Astrocyte (in vitro differentiated cells and primary cell): ENCODE results near the gene TBPL2. TPM values are rescaled to one million over a fixed set of nuclear protein-coding genes. Genes with fewer than 3 reads are reported as not detected.

Experiments
- DNase-seq: peaks from one replicate; pipeline ENCODE4 v3.0.0-alpha.2; 2010; ENCODE audit warnings: low read depth
- FAIRE-seq: peaks from 2 replicates; lab custom pipeline; 2011; peaks lifted over from hg19 to GRCh38; lab: Jason Lieb, UNC
- H2AFZ ChIP-seq: 2 replicates; pipeline ENCODE4 v1.6.0; 2012; ENCODE audit warnings: low read depth, low read length, inconsistent platforms
- H3K27ac ChIP-seq: 2 replicates; pipeline ENCODE4 v1.5.1; 2011; ENCODE audit warnings: low read depth, low read length, inconsistent platforms
- H3K27me3 ChIP-seq: 2 replicates; pipeline ENCODE4 v1.6.0; 2011; ENCODE audit warnings: low read length, inconsistent platforms; ENCODE audit not compliant: insufficient read depth
- H3K36me3 ChIP-seq: 2 replicates; pipeline ENCODE4 v1.5.1; 2011; ENCODE audit warnings: low read length, inconsistent platforms; ENCODE audit not compliant: insufficient read depth
- H3K4me1 ChIP-seq: 2 replicates; pipeline ENCODE4 v1.5.1; 2011; ENCODE audit warnings: low read length, inconsistent platforms; ENCODE audit not compliant: insufficient read depth
- H3K4me2 ChIP-seq: 2 replicates; pipeline ENCODE4 v1.6.0; 2012; ENCODE audit warnings: low read length, inconsistent platforms
- H3K4me3 ChIP-seq: 2 replicates; pipeline ENCODE4 v1.5.1; 2011; ENCODE audit warnings: low read depth, mild to moderate bottlenecking, low read length, inconsistent platforms; ENCODE audit not compliant: insufficient read depth
- H3K79me2 ChIP-seq: 2 replicates; pipeline ENCODE4 v1.6.0; 2012; ENCODE audit warnings: mild to moderate bottlenecking, low read length, inconsistent platforms; ENCODE audit not compliant: insufficient read depth
- H3K9ac ChIP-seq: 2 replicates; pipeline ENCODE4 v1.6.0; 2012; ENCODE audit warnings: mild to moderate bottlenecking, low read length, inconsistent platforms
- H3K9me3 ChIP-seq: 2 replicates; pipeline ENCODE4 v1.5.1; 2012; ENCODE audit warnings: low read depth, mild to moderate bottlenecking, low read length, inconsistent platforms; ENCODE audit not compliant: insufficient read depth
- H4K20me1 ChIP-seq: 2 replicates; pipeline ENCODE4 v1.6.0; 2012; ENCODE audit warnings: low read length, inconsistent platforms; ENCODE audit not compliant: insufficient read depth
- H3K27ac Mint-ChIP-seq: one replicate; pipeline ENCODE4 v1.8.0; 2021; ENCODE audit warnings: mild to moderate bottlenecking, mixed read lengths; ENCODE audit not compliant: unreplicated experiment
- H3K27me3 Mint-ChIP-seq: one replicate; pipeline ENCODE4 v1.8.0; 2021; ENCODE audit warnings: low read depth, mixed read lengths; ENCODE audit not compliant: unreplicated experiment
- H3K36me3 Mint-ChIP-seq: one replicate; pipeline ENCODE4 v1.8.0; 2021; ENCODE audit warnings: low read depth, mixed read lengths; ENCODE audit not compliant: unreplicated experiment
- H3K4me1 Mint-ChIP-seq: one replicate; pipeline ENCODE4 v1.8.0; 2021; ENCODE audit warnings: low read depth, mixed read lengths; ENCODE audit not compliant: unreplicated experiment
- H3K4me3 Mint-ChIP-seq: one replicate; pipeline ENCODE4 v1.8.0; 2021; ENCODE audit warnings: mild to moderate bottlenecking, moderate library complexity, mixed read lengths; ENCODE audit not compliant: unreplicated experiment
- H3K9me3 Mint-ChIP-seq: one replicate; pipeline ENCODE4 v1.8.0; 2021; ENCODE audit warnings: mild to moderate bottlenecking, mixed read lengths; ENCODE audit not compliant: unreplicated experiment
- EZH2 ChIP-seq: IDR thresholded peaks from 2 replicates; pipeline ENCODE4 v1.6.1; 2012; ENCODE audit warnings: mild to moderate bottlenecking, low read length, inconsistent platforms; ENCODE audit not compliant: insufficient read depth
- total RNA-seq: library from RNA; stranded (reverse); gene quantifications from 2 replicates; pipeline ENCODE4 v1.2.1, GENCODE V29; 2021
- TF ChIP-seq, protein P1 (sequence below): IDR thresholded peaks from 2 replicates; pipeline ENCODE4 v1.5.1; 2011; ENCODE audit warnings: low read depth, mild to moderate bottlenecking, inconsistent platforms, low read length, moderate library complexity; ENCODE audit not compliant: insufficient read depth

TBPL2 gene
- total RNA-seq, 1 donor from 2014 or later = not detected

DNA sequence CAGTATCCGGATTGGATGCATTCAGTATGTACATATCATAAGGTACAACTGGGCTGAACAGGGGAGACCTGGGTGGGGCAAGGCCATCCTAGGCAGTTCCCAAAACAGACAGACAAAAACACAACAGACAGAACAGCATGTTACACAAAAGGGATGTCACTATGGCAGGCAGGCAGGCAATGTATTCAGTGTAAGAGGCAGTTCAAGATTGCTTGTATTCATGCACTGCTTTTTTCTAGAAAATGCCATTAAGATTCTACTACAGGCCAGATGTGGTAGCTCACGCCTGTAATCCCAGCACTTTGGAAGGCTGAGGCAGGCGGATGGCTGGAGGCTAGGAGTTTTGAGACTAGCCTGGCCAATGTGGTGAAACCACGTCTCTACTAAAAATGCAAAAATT lies 3.5 kb downstream of the TBPL2 start:
- no peaks in the 10 kb centered on the region for H3K4me1 ChIP-seq
- no peak overlapping the region for H3K27ac ChIP-seq
- H3K27ac Mint-ChIP-seq = no peak overlapping the region
- no peaks in the 10 kb centered on the region for H3K9me3 ChIP-seq
- DNase-seq (no peak), FAIRE-seq (no peak)
- no peak overlapping the region for H3K4me3 Mint-ChIP-seq
- H3K9me3 Mint-ChIP-seq = no peaks in the 10 kb centered on the region
- no peak overlapping the region for H3K4me2 ChIP-seq
- H3K27me3 ChIP-seq = no peaks in the 10 kb centered on the region
- H4K20me1 ChIP-seq = no peaks in the 10 kb centered on the region
- H3K9ac ChIP-seq = no peak overlapping the region
- H3K4me3 ChIP-seq = no peak overlapping the region
- no peaks in the 10 kb centered on the region for H3K36me3 ChIP-seq
- H3K4me1 Mint-ChIP-seq = peaks cover 6% of the 10 kb centered on the region
- TF ChIP-seq, protein P1, sequence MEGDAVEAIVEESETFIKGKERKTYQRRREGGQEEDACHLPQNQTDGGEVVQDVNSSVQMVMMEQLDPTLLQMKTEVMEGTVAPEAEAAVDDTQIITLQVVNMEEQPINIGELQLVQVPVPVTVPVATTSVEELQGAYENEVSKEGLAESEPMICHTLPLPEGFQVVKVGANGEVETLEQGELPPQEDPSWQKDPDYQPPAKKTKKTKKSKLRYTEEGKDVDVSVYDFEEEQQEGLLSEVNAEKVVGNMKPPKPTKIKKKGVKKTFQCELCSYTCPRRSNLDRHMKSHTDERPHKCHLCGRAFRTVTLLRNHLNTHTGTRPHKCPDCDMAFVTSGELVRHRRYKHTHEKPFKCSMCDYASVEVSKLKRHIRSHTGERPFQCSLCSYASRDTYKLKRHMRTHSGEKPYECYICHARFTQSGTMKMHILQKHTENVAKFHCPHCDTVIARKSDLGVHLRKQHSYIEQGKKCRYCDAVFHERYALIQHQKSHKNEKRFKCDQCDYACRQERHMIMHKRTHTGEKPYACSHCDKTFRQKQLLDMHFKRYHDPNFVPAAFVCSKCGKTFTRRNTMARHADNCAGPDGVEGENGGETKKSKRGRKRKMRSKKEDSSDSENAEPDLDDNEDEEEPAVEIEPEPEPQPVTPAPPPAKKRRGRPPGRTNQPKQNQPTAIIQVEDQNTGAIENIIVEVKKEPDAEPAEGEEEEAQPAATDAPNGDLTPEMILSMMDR = no peak
- TF ChIP-seq EZH2 = no peak
- H3K27me3 Mint-ChIP-seq = no peaks in the 10 kb centered on the region
- no peaks in the 10 kb centered on the region for H3K36me3 Mint-ChIP-seq
- no peak overlapping the region for H2AFZ ChIP-seq
- H3K79me2 ChIP-seq = no peaks in the 10 kb centered on the region

DNA sequence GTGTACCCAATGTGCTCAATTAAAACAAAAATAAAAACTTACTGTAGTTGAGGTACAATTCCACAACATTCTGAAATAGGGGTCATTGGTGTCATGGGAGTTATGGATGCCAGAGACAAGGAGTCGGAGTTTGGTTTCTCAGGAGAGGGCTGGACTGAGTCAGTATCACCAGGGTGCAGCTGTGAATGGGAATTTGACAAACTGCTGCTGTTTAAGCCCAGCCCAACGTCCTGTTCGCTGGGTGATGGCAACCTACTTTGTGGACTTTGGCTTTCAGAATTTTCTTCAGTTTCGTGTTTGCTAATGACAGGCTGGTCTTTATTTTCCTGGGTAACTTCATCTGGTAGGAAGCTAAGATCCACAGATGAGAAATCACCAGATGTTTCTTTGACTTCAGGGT lies 3.9 kb downstream of the TBPL2 start:
- no peaks in the 10 kb centered on the region for H3K4me1 ChIP-seq
- no peak overlapping the region for H3K4me2 ChIP-seq
- H3K9me3 ChIP-seq = no peaks in the 10 kb centered on the region
- H3K4me3 Mint-ChIP-seq = no peak overlapping the region
- FAIRE-seq (no peak), DNase-seq (no peak)
- H3K36me3 Mint-ChIP-seq = no peaks in the 10 kb centered on the region
- no peaks in the 10 kb centered on the region for H4K20me1 ChIP-seq
- H3K9me3 Mint-ChIP-seq = no peaks in the 10 kb centered on the region
- H3K27ac ChIP-seq = no peak overlapping the region
- no peak overlapping the region for H3K27ac Mint-ChIP-seq
- H2AFZ ChIP-seq = no peak overlapping the region
- no peak for TF ChIP-seq EZH2
- TF ChIP-seq, protein P1 = no peak
- no peaks in the 10 kb centered on the region for H3K36me3 ChIP-seq
- H3K27me3 Mint-ChIP-seq = no peaks in the 10 kb centered on the region
- no peaks in the 10 kb centered on the region for H3K27me3 ChIP-seq
- no peak overlapping the region for H3K4me3 ChIP-seq
- peaks cover 6% of the 10 kb centered on the region for H3K4me1 Mint-ChIP-seq
- H3K79me2 ChIP-seq = no peaks in the 10 kb centered on the region
- no peak overlapping the region for H3K9ac ChIP-seq

DNA sequence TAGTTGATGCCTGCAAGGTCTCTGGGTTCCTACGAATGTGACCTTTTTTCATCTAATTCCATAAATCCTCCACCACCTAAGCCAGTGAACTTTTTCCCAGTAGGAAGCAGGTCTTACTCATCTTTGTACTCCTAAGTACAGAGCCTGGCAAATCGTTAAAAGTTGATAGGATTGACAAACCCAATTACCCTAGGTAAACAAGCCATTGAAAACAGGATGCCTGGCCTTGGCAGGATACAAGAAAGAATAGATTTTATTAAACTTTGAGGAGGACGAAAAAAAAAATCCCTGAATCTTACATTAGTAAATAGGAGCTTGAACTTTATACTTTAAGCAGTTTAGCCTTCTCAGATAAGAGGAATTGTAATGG lies 5.6 kb downstream of the TBPL2 start:
- H3K4me3 Mint-ChIP-seq = no peak overlapping the region
- Histone ChIP-seq H3K4me2 (no peak overlapping the region), H3K4me1 (no peaks in the 10 kb centered on the region), H3K27me3 (no peaks in the 10 kb centered on the region), H4K20me1 (no peaks in the 10 kb centered on the region), H3K9me3 (no peaks in the 10 kb centered on the region), H3K4me3 (no peak overlapping the region), H3K36me3 (no peaks in the 10 kb centered on the region), H3K27ac (no peak overlapping the region), H3K79me2 (no peaks in the 10 kb centered on the region), H2AFZ (no peak overlapping the region), H3K9ac (no peak overlapping the region)
- TF ChIP-seq, protein P1 = no peak
- no peak for TF ChIP-seq EZH2
- H3K9me3 Mint-ChIP-seq = no peaks in the 10 kb centered on the region
- no peaks in the 10 kb centered on the region for H3K27me3 Mint-ChIP-seq
- DNase-seq = no peak
- FAIRE-seq = no peak
- peaks cover 6% of the 10 kb centered on the region for H3K4me1 Mint-ChIP-seq
- no peak overlapping the region for H3K27ac Mint-ChIP-seq
- no peaks in the 10 kb centered on the region for H3K36me3 Mint-ChIP-seq
